Esophagus (tissue), 2 donors: ENCODE measurements around the gene IPPK. TPM values are rescaled to one million over a fixed set of nuclear protein-coding genes. Genes with fewer than 3 reads are reported as not detected.

Experiments used
- polyA plus RNA-seq, 2 donors: library from polyadenylated mRNA; stranded (reverse); fragments of 200-250 nt; gene quantifications; one replicate each; pipeline ENCODE4 v1.2.3, GENCODE V29; 2013
- donor health status: healthy with polysubstance abuse.
- donor health status: Bipolar disorder and iron deficiency.

The IPPK gene
- polyA plus RNA-seq, 2 donors: 18.7 to 41.1 TPM

Other genes starting within 250 kb of the IPPK start
- 1 to 10 TPM; 1.1 TPM for gene OMD, start 245.7 kb downstream of the IPPK start, polyA plus RNA-seq
- 1 to 10 TPM; 1.1 to 2.5 TPM for gene ASPN, start 187.6 kb downstream of the IPPK start, polyA plus RNA-seq
- under 1 TPM; 0.41 to 0.84 TPM for gene ECM2, start 134.1 kb downstream of the IPPK start, polyA plus RNA-seq
- 10 to 100 TPM; 30.9 to 41.1 TPM for gene BICD2, start 94.7 kb upstream of the IPPK start, polyA plus RNA-seq
- under 1 TPM; 0.55 to 0.65 TPM for gene ZNF484, start 207.9 kb upstream of the IPPK start, polyA plus RNA-seq